GM19372 (cell line): ENCODE data around the gene ARAP2.

Experiments
- ATAC-seq: cut with Tn5 transposase; IDR thresholded peaks from one replicate; pipeline ENCODE4 v1.9.1; 2021; ENCODE audit warnings: mild to moderate bottlenecking, low read depth, moderate library complexity; ENCODE audit not compliant: unreplicated experiment

Gene ARAP2

GRCh38 chr4:36244257-36245082 is at the start of gene ARAP2:
Gene ARAP2 (minus strand): TSS chr4:36244514. CDS start chr4:36229486, 15,028 bp downstream.
- peak; percentile 58 for ATAC-seq

DNA sequence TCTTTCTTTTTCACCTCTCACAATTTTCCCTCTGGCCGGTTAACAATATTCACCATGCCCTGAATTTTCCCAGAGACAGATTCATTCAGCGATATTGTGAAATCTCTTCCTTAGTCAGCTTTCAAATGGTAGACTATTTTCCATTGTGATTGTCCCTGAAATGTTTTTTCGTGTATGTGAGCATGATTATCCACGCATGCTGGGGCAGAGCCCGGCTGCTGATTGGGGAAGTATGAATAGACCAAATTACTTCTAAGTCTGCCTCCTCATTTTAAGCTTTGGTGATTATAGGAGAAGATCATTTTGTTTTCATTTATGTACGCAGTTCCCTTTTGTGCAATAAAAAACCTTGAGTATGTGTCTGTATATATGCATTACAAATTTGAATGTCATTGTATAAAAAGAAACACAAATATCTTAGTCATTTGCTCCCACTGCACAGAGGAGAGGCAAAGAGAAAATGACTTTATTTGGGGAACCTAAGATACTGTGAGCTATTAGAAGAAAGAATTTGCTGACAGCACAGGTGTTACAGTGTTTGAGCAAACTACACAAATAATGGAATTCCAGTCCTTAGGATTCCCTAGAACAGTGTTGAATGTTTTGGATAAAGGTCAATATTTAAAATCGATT is 48.4 kb upstream of the ARAP2 start:
- ATAC-seq = peak; percentile 66

- ATAC-seq = no peak
These were observed 46.3 kb upstream of the ARAP2 start for GRCh38 chr4:36290641-36291040.

- ATAC-seq = no peak
These were observed 44.6 kb upstream of the ARAP2 start for GRCh38 chr4:36288731-36289426.

GRCh38 chr4:36286481-36286871 is 42.2 kb upstream of the ARAP2 start:
- ATAC-seq = no peak

DNA sequence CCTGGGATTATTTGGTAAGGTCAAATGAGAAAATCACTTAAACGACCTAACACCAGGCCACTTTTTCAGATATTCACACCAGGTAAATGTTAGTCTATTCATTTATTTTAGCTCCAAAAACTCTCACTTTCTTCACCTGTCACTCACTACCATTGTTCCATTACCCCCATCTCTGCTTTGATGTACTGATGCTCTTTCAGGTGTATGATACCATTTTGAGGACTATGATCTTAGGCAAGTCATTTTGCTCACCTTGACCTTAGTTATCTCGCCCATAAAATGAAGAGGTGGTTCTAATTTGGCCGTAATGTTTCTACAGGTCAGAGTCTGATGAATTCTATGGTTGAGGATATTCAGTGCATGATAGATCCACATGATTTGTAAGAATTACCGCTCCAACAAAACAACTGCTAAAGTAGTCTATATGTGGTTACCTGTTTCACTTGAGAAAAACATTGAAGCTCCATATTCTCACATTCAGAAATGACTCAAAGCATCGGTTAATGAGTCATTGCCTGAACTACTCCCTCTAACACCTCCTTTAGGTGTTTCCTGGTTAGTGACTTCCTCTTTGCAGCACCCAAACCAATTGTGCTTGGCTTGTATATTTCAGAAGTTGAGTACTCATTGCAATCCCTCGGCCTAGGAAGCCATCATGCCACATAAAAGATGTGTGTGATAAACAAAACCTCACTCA is 41.6 kb upstream of the ARAP2 start:
- ATAC-seq = peak; percentile 98

DNA sequence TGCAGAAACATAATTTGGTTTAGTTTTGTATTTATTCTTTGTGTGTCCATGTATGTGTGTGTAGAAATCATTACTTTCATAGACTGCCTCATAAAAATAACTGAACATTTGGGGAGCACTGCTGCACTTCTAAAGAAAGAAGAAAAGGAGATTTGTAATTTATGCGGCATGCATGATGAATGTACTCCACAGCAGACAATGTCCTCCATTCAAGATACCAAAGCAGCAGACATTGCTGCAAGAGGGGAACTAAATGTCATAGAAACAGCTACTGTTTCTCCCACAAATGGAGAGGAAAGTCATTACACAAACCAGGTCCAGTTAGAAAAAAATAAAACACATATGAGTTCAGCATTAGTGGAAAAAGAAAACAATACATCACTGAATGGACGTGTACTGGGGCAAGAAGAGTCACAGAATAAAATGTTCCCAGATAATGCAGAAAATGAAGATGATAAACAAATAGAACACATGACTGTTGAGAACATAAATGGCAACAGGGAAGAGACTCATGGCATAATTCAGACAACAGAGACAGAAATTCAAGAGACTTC is 39.7 kb upstream of the ARAP2 start:
- ATAC-seq = no peak

DNA sequence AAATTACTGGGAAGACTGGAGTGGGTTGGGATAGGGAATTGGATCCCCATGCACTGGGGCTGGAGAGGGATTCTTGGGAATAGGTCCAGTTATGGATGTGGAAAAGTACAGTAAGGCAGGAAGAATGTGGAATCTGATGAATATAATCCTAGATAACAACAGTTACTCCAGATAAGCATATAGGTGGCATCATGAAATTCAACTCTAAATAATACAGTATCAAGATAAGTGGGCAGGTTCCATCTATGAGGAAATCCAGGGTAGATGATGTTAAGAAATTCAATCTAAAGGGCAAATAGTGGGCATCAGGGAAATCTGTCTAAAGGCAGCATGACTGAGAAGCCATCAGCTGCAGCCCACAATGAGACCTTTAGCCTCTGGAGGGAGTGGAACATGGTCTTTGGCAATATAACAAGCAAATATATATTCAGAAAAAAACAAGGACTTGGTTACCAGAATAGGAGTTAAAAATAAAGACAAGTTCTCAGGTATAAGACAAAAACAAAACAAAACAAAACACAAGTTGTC is 38.3 kb upstream of the ARAP2 start:
- no peak for ATAC-seq

GRCh38 chr4:36281384-36282106 is 37.2 kb upstream of the ARAP2 start, which contains the start of gene DTHD1:
Gene DTHD1 (plus strand): TSS chr4:36281616. CDS start chr4:36281759, 143 bp downstream.
- ATAC-seq = no peak

GRCh38 chr4:36280555-36280954 is 36.2 kb upstream of the ARAP2 start:
- no peak for ATAC-seq

GRCh38 chr4:36278789-36279188 is 34.5 kb upstream of the ARAP2 start:
- ATAC-seq = peak; percentile 60

- ATAC-seq = no peak
These were observed 33.2 kb upstream of the ARAP2 start for GRCh38 chr4:36277533-36277932.

- no peak for ATAC-seq
These were observed 29.8 kb upstream of the ARAP2 start for GRCh38 chr4:36274158-36274557.

- ATAC-seq = no peak
These were observed 29.0 kb upstream of the ARAP2 start for GRCh38 chr4:36273276-36273675.

DNA sequence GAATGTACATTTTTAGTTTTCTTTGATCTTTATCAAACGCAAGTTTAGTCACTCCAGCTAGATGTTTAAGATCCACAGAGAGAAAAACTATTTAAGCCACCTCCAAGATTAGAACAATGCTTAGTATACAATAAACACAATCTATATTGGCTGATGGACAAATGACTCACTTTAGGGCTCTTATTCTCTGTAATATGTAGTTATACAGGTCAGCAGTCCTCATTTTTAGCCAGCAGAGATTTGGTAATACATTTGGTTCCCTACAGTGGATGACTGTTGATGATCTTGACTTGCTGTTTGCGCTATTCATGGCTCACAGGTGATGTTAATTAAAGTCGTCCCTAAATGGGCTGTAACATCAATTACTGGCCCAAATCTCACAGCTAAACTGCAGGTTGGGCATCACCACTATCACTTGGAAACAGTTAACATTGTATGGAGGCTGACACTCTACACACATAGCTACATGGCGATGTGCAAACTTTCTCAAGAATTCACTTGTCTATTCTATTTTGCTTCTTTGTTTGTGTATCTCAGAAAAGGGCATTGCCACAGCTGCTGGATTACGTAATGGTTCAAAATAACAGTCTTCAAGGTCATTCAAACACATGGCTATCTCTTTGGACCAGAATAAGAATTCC is 25.3 kb upstream of the ARAP2 start:
- ATAC-seq = no peak

- no peak for ATAC-seq
These were observed 24.8 kb upstream of the ARAP2 start for GRCh38 chr4:36269101-36269500.

DNA sequence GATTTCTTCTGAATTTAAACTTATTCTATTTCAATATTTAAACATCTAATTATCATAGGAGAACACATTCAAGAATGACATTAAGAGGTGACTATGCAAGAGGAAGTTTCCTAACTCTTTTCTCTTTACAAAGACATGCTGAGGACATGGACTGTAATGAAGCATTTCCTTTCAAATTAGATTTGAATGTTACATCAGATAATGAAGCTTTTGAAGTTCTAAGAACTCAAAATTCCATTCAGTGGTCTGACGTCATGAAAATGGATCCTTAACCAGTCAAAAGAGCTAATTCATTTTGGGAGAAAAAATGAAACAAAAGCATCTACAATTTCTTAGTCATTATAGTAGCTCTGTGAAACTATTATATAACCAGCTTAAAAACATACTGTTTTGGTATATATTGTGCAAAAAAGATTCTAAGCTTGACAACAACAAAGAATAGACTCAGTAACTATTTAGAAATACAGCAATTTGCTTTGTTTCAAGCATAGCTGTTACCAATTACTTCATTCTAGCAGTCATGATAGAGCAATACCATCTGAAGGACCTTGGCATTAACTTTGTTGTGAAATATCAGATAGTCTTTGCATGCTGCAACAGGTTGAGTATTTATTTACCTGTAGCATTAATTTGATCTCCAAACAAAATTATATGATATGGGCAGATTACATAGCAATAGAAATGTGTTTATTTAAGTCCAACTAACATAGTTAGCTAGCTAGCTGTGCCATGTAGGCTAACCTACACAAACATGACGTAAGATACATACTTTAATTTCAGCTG is 23.4 kb upstream of the ARAP2 start:
- ATAC-seq = no peak

GRCh38 chr4:36264207-36264826 is 20.0 kb upstream of the ARAP2 start:
- ATAC-seq = no peak
